ENCODE measurements around the gene PRKD3.

The PRKD3 gene

DNA sequence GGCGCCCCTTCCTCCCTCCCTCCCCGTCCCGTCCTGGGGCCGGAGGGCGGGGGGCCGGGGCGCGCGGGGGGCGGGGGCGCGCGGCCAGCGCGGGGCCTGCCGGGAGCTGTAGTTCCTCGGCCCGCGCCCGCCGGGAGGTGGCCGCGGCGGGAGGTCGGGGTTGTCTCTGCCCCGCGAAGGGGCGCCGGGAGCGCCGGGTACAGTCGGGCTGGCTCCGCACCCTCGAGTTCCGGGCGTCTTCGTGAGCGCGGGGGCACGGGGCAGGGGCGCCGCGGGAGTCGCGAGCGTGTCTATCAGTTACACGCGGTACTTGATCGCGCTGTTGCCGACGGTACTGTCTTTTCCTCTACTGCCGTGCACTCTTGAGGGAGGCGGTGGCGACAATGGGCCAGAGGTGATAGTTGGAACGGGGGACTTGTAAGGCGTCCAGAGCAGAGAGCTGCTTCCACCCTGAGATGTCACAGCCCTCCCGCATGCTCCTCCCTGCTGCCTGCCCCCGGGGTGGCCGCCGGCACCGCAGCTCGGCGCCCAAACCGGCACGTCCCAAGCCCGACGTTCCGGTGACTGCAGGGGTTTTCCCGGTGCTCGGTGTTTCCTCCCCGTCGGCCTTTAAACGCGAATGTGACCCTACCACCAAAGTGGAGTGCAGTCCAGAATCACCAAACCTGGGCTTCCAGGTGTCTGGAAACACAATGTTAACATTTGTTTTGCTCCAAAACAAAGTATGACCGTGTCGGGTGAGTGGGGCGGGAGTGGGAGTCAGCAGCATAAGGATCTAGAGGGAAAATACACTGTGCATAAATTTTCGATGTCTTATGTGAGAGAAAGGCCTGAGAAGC is at the start of gene PRKD3:
Gene PRKD3 (minus strand): TSS at position 48 of the 839 bp plus-strand sequence. CDS start 8,309 bp downstream, outside the sequence.
- TF ChIP-seq, protein P1, sequence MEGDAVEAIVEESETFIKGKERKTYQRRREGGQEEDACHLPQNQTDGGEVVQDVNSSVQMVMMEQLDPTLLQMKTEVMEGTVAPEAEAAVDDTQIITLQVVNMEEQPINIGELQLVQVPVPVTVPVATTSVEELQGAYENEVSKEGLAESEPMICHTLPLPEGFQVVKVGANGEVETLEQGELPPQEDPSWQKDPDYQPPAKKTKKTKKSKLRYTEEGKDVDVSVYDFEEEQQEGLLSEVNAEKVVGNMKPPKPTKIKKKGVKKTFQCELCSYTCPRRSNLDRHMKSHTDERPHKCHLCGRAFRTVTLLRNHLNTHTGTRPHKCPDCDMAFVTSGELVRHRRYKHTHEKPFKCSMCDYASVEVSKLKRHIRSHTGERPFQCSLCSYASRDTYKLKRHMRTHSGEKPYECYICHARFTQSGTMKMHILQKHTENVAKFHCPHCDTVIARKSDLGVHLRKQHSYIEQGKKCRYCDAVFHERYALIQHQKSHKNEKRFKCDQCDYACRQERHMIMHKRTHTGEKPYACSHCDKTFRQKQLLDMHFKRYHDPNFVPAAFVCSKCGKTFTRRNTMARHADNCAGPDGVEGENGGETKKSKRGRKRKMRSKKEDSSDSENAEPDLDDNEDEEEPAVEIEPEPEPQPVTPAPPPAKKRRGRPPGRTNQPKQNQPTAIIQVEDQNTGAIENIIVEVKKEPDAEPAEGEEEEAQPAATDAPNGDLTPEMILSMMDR (IDR thresholded peaks at IDR 0.05; ENCODE audit: low read depth, low read length): no peak
- DNase-seq (ENCODE audit: extremely low read depth, low read depth): no peak

DNA sequence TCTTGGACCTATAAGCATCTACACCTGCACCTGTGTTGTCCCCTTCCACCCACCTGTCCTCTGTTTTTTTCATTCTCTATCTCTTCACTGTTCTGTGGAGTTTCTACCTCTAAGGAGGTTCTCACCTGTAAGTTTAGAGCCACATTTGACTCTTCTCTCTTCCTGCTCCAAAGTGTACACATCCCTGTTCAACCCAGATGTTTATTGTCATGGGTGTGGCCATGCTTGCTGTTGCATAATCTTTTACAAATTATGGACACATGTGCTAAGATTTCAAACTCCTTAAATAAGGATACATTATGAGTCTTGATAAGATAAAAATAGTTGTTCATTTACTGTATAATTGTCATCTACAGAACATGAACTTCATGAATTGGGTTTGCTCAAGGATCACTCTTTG is 47.4 kb upstream of the PRKD3 start:
- no peak for DNase-seq (ENCODE audit: extremely low read depth, low read depth)

DNA sequence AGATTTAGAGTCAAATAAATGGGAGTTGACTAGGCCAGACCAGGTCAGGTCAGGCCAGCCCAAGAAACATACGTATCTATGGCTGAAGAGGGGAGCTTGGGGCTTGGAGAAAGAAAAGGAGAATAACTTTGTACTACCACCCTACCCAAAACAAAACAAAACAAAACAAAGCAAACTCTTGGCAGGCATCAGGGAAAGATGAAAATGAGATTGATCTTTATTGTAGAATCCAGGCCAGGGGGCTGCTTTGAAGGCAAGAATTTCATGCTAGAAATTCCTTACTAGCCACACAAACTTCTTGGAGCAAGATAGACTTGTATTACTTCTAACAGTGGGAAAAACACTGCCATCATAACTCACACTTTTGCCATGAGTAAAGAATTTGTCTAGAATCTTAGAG is 46.0 kb upstream of the PRKD3 start:
- TF ChIP-seq, protein P1 (IDR thresholded peaks at IDR 0.05; ENCODE audit: low read depth, low read length): no peak
- DNase-seq (ENCODE audit: extremely low read depth, low read depth): no peak

More for the DNA sequence above, 47.4 kb upstream of the PRKD3 start:
- TF ChIP-seq, protein P1 (IDR thresholded peaks at IDR 0.05; ENCODE audit: low read depth, low read length): no peak

DNA sequence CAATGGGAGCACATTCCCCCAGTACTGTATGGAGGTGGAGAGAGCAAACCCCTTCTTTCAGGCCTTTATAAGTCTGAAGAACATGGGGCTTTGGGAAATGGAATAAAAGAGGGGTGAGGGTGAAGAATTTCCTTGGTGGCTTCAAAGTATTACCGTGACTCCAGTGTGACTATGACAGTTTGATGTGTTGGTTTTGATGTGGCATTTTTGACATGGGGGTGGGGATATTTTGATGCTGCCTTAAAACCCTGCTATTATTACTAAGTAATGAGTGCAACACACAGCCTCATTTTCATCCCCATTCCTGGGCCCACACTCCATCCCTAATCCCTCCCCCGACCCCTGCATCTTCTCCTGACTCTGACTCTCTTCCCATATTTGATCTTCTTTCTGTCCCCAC is 43.4 kb upstream of the PRKD3 start:
- TF ChIP-seq, protein P1 (IDR thresholded peaks at IDR 0.05; ENCODE audit: low read depth, low read length): no peak
- no peak for DNase-seq (ENCODE audit: extremely low read depth, low read depth)

DNA sequence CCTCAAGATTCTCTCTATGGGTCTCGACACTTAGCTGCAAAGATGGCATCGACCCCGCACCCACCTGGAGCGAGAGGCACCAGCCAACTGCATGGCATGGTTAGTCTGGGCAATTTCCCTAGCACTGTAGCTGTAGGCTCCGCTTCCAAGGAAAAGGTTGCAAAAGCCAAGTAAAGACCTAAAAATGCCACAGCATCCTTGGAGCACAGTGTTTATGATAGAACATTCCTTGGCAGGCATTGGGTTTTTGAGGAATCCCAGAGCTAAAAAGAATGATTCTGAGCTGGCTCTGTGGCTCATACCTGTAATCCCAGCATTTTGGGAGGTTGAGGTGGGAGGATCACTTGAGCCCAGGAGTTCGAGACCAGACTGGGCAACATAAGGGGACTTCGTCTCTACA is 42.7 kb upstream of the PRKD3 start:
- TF ChIP-seq, protein P1 (IDR thresholded peaks at IDR 0.05; ENCODE audit: low read depth, low read length): no peak
- DNase-seq (ENCODE audit: extremely low read depth, low read depth): no peak

DNA sequence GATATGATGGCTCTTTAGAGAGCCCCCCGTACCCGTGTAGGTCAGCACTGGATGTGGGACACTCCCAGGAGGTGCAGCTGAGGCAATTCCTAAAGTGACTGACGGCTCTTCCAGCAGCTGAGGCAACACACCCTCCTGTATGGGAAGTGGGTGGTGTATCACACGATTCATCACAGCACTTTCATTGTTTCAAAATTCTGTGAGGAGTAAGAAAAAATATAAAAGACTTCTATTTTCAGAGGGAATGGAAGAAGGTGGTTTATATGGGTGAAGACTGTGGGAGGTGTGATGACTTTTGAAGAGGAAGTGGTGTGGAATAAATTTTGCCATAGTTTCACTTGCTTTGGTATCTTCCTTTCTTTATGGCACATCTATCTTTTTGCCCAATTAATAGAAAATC is 42.1 kb upstream of the PRKD3 start:
- TF ChIP-seq, protein P1 (IDR thresholded peaks at IDR 0.05; ENCODE audit: low read depth, low read length): no peak
- DNase-seq (ENCODE audit: extremely low read depth, low read depth): no peak

DNA sequence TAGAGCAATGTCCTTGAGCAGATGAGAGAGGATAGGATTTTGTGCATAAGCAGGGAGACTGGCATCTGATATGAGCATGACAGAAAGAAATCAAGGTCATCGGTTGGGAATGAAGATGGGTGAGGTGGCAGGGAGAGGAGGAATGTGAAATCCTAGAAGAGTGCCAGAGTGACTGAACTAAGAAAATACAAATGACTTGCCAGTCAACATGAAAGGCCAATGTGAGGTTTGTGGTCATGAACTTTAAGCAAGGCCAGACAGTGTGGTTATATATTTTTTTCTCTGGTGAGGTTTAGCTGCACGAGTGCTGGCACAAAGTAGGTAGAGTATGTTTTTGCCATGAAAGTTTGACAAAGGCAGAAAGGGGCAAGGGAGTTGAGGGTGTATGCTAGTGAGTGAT is 41.0 kb upstream of the PRKD3 start:
- no peak for DNase-seq (ENCODE audit: extremely low read depth, low read depth)
- TF ChIP-seq, protein P1 (IDR thresholded peaks at IDR 0.05; ENCODE audit: low read depth, low read length): no peak
